Measurements from ENCODE around the gene PTPN4.

DNA sequence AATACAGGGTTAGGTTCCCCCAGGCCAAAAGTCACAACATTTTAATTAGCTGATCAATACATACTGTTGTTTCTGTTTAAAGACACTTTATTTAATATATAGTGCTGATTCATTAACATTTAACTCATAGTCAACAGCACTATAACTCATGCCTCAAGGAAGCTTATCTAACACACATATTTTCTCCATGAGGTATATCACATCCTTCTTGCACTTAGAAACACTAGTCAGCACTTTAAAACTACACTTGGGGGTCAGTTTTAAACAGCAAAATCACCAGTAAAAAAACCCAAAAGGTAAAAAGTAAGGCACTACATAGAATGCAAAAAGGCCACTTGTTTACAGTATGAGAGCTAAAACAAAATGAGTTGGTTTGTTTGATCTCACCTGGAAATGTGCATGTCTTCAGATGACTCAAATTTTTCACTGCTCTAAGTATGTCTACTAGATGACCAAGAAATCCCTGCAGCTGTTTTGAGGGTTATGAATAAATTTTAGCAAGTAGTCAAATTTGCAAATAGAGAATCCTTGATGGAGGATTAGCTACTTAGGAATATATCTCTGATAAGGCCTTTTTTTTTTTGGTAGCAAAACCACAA is 199.0 kb downstream of the PTPN4 start:
- TF ChIP-seq EZH2phosphoT487 (IDR thresholded peaks at IDR 0.05; ENCODE audit: borderline replicate concordance, low read length), result no peak
- TF ChIP-seq, protein P1, sequence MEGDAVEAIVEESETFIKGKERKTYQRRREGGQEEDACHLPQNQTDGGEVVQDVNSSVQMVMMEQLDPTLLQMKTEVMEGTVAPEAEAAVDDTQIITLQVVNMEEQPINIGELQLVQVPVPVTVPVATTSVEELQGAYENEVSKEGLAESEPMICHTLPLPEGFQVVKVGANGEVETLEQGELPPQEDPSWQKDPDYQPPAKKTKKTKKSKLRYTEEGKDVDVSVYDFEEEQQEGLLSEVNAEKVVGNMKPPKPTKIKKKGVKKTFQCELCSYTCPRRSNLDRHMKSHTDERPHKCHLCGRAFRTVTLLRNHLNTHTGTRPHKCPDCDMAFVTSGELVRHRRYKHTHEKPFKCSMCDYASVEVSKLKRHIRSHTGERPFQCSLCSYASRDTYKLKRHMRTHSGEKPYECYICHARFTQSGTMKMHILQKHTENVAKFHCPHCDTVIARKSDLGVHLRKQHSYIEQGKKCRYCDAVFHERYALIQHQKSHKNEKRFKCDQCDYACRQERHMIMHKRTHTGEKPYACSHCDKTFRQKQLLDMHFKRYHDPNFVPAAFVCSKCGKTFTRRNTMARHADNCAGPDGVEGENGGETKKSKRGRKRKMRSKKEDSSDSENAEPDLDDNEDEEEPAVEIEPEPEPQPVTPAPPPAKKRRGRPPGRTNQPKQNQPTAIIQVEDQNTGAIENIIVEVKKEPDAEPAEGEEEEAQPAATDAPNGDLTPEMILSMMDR (conservative IDR thresholded peaks at IDR 0.05; ENCODE audit: low read depth, low read length), result no peak
- TF ChIP-seq EZH2 (IDR thresholded peaks at IDR 0.05; ENCODE audit: low read length, unreplicated experiment), result no peak
